ENCODE results near the gene TMEM18. TPM values are rescaled to one million over a fixed set of nuclear protein-coding genes. Genes with fewer than 3 reads are reported as not detected.
"Not testable (repeated sequence)": the region's sequence is repeated elsewhere in the genome, so short reads cannot be mapped to it uniquely, and the experiment has no call there.

Gene TMEM18
- total RNA-seq, 1 donor from 2014 or later, result 10.3 TPM

GRCh38 chr2:696463-696862 is 19.3 kb upstream of the TMEM18 start:
- ATAC-seq (ENCODE audit: poor library complexity) (no peak), DNase-seq (no peak)
- intact Hi-C loops (cut with DNase I), result no loop called here

DNA sequence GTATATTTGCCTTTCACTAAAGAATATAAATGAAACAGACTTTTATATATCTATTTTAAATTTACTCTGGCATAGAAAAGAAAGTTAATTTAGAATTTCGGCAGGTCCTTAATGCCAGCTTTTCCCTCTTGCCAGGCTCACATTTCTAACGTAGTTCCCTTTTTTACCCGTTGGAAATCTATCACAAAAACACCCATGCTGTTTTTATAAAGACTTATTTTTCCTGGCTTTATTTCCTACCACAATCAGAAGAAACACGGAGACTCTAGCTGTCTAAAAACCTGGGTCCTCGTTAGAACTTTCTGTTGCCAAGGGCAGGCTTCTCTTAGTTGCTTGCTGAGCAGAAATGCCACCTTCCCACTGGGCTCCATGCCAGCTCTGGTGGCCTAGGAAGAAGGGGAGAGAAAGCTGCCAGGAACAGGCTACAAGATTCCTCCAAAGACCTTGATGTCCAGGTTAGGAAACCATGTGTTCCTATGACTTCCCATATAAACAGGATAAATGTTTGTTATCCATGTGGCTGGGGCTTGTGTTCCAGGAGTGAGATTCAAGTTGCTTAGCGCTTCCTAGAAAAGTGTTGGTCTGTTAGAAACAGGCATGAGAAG is 17.8 kb upstream of the TMEM18 start:
- ATAC-seq (ENCODE audit: poor library complexity) (no peak), DNase-seq (no peak)
- intact Hi-C loops (cut with DNase I), result no loop called here

DNA sequence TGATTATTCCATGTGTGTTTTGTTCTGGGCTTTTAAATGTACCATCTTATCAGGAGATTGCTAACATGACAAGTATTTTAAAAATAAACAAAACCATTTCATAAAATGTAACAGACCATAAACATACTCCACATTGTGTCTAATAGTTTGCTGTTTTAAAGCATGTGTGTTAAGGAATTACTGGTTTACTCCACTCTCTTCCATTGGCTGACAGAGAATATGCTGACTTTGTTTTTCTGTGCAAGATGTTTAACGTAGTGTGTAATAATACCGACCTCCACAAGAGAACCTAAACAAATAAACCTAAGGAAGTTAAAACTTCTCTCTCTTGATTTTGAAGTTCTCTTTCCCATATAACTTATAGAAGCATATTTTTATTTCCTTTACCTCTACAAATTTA is 17.0 kb upstream of the TMEM18 start:
- intact Hi-C loops (cut with DNase I), result no loop called here
- ATAC-seq (ENCODE audit: poor library complexity) (no peak), DNase-seq (no peak)

DNA sequence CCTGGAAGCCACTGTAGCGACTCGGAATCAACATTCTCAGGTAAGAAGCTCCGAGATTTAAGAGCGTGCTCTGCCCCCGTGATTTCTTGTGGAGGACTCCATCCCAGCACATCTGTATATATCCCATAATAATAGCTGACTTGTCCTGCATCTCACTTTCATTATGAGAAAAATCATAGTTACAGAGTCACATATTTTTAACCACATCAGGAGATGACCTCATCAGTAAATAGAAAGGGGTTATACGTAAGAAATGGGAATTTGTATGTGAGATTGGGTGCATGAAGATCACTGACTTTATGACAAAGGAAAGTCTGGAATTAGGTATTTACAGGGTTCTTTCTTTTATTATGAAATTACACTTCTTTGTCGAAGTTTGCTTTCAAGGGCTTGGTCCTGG is 16.4 kb upstream of the TMEM18 start:
- ATAC-seq (ENCODE audit: poor library complexity) (no peak), DNase-seq (no peak)
- intact Hi-C loops (cut with DNase I), result no loop called here

- ATAC-seq (ENCODE audit: poor library complexity), result no peak
- DNase-seq, result no peak
- intact Hi-C loops (cut with DNase I), result no loop called here
Observed at GRCh38 chr2:692767-693166, 15.6 kb upstream of the TMEM18 start.

- DNase-seq, result no peak
- intact Hi-C loops (cut with DNase I), result no loop called here
- ATAC-seq (ENCODE audit: poor library complexity), result peak; percentile 10
Observed at GRCh38 chr2:691821-692761, 14.9 kb upstream of the TMEM18 start.

DNA sequence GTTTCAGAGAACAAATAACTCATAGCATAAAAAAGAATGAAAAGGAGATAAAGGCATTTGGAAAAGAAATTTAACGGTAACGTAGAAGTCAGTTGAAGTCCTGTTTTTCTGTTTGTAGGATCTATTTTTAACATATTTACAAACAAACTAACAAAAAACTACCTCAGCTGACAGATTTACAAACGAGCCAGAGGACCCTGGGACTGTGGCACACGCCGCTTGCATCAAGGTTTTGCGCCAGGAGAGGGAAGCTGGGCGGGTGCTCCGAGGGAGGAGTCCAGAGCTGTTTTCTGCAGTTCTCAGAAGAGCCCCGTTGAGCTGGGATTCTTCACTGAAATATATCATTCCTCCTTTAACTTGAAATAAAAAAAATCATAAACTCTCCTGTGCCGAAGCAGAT is 13.6 kb upstream of the TMEM18 start:
- intact Hi-C loops (cut with DNase I), result no loop called here
- no peak for ATAC-seq (ENCODE audit: poor library complexity)
- no peak for DNase-seq

DNA sequence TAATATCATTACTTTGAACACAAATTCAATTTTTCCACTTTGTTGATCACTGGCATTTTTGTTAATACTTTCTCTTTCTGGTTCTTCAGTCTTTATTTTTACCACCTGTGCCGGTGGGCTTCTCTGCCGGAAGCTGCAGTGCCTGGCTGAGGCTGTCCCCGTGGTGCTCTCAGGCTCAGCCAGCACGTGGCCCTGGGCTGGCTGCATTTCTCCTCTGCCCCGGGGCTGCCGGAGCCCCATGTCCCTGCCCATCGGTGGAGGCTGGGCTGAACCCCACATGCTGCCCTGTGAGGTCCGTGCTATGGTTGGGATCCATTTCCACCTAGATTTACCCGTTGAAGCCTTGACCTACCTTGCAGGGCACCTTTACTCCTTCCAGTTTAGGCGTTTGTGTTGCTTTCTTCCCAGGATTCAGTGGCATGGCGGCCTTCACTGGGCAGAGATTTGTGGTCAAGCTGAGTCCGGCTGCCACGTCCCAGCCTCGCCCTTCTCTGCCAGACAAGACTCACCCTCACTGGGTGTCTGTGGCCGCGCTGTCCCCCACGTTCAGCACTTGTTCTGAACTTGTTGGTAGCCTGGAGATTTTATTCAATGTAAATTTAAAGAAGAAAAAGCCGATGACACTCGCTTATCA is 12.8 kb upstream of the TMEM18 start:
- DNase-seq (no peak), ATAC-seq (ENCODE audit: poor library complexity) (no peak)
- intact Hi-C loops (cut with DNase I), result no loop called here

DNA sequence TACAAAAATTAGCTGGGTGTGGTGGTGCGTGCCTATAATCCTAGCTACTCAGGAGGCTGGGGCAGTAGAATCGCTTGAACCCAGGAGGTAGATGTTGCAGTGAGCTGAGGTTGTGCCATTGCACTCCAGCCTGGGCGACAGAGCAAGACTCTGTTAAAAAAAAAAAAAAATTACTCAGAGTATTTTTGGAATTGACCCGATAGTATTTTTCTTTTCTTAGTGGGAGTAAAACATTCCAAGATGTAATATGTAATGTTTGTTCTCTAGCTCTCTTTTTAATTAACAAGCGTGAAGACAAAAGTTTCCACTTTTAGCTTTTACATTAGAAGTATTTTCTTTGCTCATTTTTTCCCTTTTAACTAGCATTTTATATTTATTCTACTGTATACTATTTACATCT is 12.0 kb upstream of the TMEM18 start:
- ATAC-seq (ENCODE audit: poor library complexity), result no peak
- intact Hi-C loops (cut with DNase I), result no loop called here

DNA sequence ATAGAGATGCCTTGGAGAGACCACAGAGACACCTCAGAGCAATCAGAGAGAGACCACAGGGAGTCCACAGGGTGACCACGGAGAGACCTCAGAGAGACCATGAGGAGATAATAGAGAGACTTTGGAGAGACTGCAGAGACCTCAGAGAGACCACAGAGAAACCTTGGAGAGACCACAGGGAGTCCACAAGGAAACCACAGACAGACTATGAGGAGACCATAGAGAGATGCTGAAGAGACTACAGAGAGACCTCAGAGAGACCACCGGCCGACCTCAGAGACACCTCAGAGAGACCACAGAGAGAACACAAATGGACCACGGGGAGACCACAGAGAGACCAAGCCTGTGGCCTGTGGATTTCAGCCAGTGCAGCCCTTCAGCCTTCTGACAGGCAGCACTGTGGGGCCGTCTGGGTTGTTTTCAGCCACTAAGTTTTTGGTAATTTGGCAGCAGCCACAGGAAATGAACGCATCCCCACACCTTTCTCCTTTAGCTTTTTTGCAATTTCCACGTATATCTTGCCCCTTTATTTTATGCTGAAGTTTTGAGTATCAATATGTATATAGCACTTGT is 11.4 kb upstream of the TMEM18 start:
- ATAC-seq (ENCODE audit: poor library complexity), result no peak
- intact Hi-C loops (cut with DNase I), result no loop called here
- DNase-seq, result no peak

More for the DNA sequence above, 12.0 kb upstream of the TMEM18 start:
- DNase-seq, result no peak

GRCh38 chr2:685421-685820 is 8.2 kb upstream of the TMEM18 start:
- no peak for DNase-seq
- ATAC-seq (ENCODE audit: poor library complexity), result no peak
- intact Hi-C loops (cut with DNase I), result no loop called here

DNA sequence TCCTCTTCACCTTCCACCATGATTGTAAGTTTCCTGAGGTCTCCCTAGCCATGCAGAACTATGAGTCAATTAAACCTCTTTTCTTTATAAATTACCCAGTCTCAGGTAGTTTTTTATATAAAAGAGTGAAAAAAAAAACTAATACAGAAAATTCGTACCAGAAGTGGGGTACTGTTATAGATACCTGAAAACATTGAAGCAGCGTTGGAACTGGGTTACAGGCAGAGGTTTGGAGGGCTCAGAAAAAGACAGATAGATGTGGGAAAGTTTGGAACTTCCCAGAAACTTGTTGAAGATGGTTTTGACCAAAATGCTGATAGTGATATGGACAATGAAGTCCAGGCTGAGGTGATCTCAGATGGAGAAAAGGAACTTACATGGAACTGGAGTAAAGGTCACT is 7.7 kb upstream of the TMEM18 start:
- DNase-seq; intact Hi-C loops (cut with DNase I); ATAC-seq (ENCODE audit: poor library complexity): not testable (repeated sequence)

- intact Hi-C loops (cut with DNase I), result no loop called here
- no peak for DNase-seq
Observed at GRCh38 chr2:682226-682625, 5.0 kb upstream of the TMEM18 start.

GRCh38 chr2:681312-681711 is 4.1 kb upstream of the TMEM18 start:
- DNase-seq (no peak), ATAC-seq (ENCODE audit: poor library complexity) (no peak)
- intact Hi-C loops (cut with DNase I), result no loop called here

More at GRCh38 chr2:682226-682625, 5.0 kb upstream of the TMEM18 start:
- ATAC-seq (ENCODE audit: poor library complexity), result no peak

- no peak for ATAC-seq (ENCODE audit: poor library complexity)
- intact Hi-C loops (cut with DNase I), result no loop called here
- peak; percentile 28 for DNase-seq
Observed at GRCh38 chr2:680496-680895, 3.3 kb upstream of the TMEM18 start.

- DNase-seq, result no peak
- ATAC-seq (ENCODE audit: poor library complexity), result no peak
- intact Hi-C loops (cut with DNase I), result no loop called here
Observed at GRCh38 chr2:678964-679363, 1.8 kb upstream of the TMEM18 start.

DNA sequence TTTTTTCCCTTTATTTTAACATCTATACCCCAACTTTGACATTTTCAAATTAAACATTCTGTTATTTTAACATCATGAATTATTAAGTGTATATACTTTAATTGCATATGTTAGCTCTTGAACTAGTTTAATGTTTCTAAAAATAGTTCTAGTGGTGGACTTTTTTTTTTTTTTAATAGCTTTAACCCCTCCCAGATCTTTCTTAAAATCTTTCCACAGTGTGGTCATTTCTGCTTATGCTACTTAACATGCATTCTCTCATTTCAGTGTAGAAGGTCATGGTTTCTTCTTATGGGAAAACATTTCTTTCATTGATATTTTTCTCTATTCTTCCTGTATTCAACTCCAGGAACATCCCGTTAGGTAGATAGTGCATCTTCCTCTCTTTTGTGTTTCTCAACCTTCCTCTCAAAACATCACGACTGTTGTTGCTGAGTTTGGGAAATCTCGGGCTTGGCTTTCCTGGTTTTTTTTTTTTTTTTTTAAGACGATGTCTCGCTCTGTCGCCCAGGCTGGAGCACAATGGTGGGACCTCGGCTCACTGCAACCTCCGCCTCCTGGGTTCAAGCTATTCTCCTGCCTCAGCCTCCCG is 849 bp upstream of the TMEM18 start:
- intact Hi-C loops (cut with DNase I), result no loop called here
- no peak for DNase-seq
- ATAC-seq (ENCODE audit: poor library complexity), result no peak

GRCh38 chr2:676647-677055 is 555 bp downstream of the TMEM18 start:
- ATAC-seq (ENCODE audit: poor library complexity), result peak; percentile 91
- intact Hi-C loops (cut with DNase I), result no loop called here

More at GRCh38 chr2:676647-677055, 555 bp downstream of the TMEM18 start:
- peak; percentile 99 for DNase-seq
